Mesodermal cell (in vitro differentiated cells): ENCODE measurements around the gene NELFB.

Experiments used
- H3K27ac ChIP-seq: 2 replicates; pipeline ENCODE4 v1.7.0; 2013; ENCODE audit warnings: mild to moderate bottlenecking, low read depth, low read length, moderate library complexity; ENCODE audit not compliant: severe bottlenecking
- H3K36me3 ChIP-seq: 2 replicates; pipeline ENCODE4 v1.7.1; 2013; ENCODE audit warnings: mild to moderate bottlenecking, low read length, moderate library complexity; ENCODE audit not compliant: control insufficient read depth, insufficient read depth
- H3K4me1 ChIP-seq: one replicate; pipeline ENCODE4 v1.7.1; 2013; ENCODE audit warnings: mild to moderate bottlenecking, low read length; ENCODE audit not compliant: insufficient read depth, control insufficient read depth, poor library complexity, severe bottlenecking
- H3K4me3 ChIP-seq: 2 replicates; pipeline ENCODE4 v1.7.0; 2013; ENCODE audit warnings: low read length, control low read depth, mild to moderate bottlenecking; ENCODE audit not compliant: insufficient read depth, poor library complexity, severe bottlenecking; ENCODE audit errors: extremely low read depth
- H3K9me3 ChIP-seq: 2 replicates; pipeline ENCODE4 v1.7.1; 2013; ENCODE audit warnings: mild to moderate bottlenecking, low read length, moderate library complexity; ENCODE audit not compliant: control insufficient read depth
- WGBS, 2 experiments: methylation state at CpG; one replicate each; pipeline ENCODE4 v1.1.5; 2013; ENCODE audit warnings: missing lambda C conversion rate in 2 of 2; ENCODE audit not compliant: insufficient coverage in 2 of 2; 5-methylcytosine and 5-hydroxymethylcytosine counted together

The NELFB gene

GRCh38 chr9:137231372-137232039, 23.6 kb upstream of the NELFB start:
- H3K9me3 ChIP-seq: no peaks in the 10 kb centered on the region
- peaks cover 4% of the 10 kb centered on the region for H3K4me1 ChIP-seq
- H3K27ac ChIP-seq: no peak overlapping the region
- no peaks in the 10 kb centered on the region for H3K36me3 ChIP-seq
- 93% methylated on average over 20 to 21 of the region's 23 CpGs for WGBS, 2 experiments
- H3K4me3 ChIP-seq: no peak overlapping the region

DNA sequence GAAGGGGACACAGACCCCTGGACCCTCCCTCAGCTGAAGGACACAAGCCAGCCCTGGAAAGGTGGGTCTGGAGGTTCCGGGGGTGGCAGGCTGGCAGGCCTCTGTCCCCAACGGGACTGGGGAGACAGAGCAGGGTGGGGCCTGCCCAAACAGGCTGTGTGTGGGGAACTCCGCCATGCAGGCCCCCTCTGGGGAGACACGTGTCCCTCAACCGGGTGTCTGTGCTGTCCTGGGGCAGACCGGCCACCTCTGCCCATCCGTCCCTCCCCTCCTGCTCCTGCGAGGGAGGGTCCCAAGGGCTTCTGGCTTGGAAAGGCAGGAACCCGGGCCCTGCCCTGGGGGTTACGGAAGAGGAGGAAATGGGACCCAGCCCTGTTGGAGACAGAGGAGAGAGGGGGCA, 23.0 kb upstream of the NELFB start:
- no peaks in the 10 kb centered on the region for H3K36me3 ChIP-seq
- H3K27ac ChIP-seq: no peak overlapping the region
- H3K9me3 ChIP-seq: no peaks in the 10 kb centered on the region
- H3K4me1 ChIP-seq: peaks cover 9% of the 10 kb centered on the region
- no peak overlapping the region for H3K4me3 ChIP-seq
- 89 to 94% methylated on average over 7 to 9 of the region's 10 CpGs for WGBS, 2 experiments

DNA sequence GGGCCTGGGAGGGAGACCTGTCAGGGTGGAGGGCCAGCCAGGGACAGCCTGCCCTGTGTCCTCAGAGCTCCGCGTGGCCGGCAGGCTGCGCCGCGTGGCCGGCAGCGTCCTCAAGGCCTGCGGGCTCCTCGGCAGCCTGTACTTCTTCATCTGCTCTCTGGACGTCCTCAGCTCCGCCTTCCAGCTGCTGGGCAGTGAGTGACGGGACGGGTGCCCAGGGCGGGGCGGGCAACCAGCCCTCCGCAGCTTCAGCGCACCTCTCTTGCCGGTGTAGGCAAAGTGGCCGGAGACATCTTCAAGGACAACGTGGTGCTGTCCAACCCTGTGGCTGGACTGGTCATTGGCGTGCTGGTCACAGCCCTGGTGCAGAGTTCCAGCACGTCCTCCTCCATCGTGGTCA, 22.6 kb upstream of the NELFB start:
- no peaks in the 10 kb centered on the region for H3K36me3 ChIP-seq
- 90 to 92% methylated on average over 24 of the region's 24 CpGs for WGBS, 2 experiments
- no peak overlapping the region for H3K4me3 ChIP-seq
- no peaks in the 10 kb centered on the region for H3K9me3 ChIP-seq
- no peak overlapping the region for H3K27ac ChIP-seq
- H3K4me1 ChIP-seq: peaks cover 9% of the 10 kb centered on the region

DNA sequence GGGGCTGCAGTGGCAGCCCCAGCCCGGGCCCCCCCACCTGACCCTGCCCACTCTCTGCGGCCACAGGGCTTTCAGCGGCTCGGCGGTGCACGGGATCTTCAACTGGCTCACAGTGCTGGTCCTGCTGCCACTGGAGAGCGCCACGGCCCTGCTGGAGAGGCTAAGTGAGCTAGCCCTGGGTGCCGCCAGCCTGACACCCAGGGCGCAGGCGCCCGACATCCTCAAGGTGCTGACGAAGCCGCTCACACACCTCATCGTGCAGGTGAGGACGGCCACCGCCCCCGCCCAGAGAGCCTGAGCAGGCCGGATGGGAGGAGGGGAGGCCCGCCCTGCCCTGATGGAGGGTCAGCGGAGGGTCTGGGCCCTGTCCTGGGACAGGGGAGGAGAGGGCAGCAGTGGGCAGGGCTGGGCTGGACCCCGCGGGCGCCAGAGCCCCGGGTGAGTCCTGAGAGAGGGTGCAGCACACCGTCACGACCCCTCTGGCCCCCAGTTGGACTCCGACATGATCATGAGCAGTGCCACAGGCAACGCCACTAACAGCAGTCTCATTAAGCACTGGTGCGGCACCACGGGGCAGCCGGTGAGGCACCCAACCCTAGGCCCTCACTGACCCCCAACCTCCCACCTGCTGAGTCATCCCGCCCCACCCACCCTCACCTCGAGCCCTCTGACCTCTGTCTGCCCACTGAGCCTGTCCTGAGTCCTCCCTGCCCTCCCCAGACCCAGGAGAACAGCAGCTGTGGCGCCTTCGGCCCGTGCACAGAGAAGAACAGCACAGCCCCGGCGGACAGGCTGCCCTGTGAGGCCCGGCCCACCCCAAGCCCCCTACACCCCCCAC, 21.8 kb upstream of the NELFB start:
- Histone ChIP-seq H3K9me3 (no peaks in the 10 kb centered on the region), H3K4me3 (no peak overlapping the region), H3K36me3 (no peaks in the 10 kb centered on the region), H3K27ac (no peak overlapping the region), H3K4me1 (peaks cover 9% of the 10 kb centered on the region)
- WGBS, 2 experiments: 94% methylated on average over 25 to 35 of the region's 40 CpGs

DNA sequence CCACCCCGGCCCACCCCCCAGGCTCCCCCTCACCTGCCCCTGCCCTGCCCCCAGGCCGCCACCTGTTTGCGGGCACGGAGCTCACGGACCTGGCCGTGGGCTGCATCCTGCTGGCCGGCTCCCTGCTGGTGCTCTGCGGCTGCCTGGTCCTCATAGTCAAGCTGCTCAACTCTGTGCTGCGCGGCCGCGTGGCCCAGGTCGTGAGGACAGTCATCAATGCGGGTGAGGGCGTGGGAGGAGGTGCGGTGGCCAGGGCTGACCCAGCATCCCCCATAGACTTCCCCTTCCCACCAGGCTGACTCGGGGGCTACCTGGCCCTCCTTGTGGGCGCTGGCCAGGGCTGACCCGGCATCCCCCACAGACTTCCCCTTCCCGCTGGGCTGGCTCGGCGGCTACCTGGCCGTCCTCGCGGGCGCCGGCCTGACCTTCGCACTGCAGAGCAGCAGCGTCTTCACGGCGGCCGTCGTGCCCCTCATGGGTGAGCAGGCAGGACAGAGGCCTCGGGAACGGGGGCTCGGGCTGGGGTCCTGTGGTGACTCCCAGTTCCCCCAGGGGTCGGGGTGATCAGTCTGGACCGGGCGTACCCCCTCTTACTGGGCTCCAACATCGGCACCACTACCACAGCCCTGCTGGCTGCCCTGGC, 21.0 kb upstream of the NELFB start:
- H3K9me3 ChIP-seq: no peaks in the 10 kb centered on the region
- H3K36me3 ChIP-seq: no peaks in the 10 kb centered on the region
- no peak overlapping the region for H3K4me3 ChIP-seq
- peaks cover 9% of the 10 kb centered on the region for H3K4me1 ChIP-seq
- WGBS, 2 experiments: 89 to 92% methylated on average over 11 to 38 of the region's 40 CpGs
- no peak overlapping the region for H3K27ac ChIP-seq

DNA sequence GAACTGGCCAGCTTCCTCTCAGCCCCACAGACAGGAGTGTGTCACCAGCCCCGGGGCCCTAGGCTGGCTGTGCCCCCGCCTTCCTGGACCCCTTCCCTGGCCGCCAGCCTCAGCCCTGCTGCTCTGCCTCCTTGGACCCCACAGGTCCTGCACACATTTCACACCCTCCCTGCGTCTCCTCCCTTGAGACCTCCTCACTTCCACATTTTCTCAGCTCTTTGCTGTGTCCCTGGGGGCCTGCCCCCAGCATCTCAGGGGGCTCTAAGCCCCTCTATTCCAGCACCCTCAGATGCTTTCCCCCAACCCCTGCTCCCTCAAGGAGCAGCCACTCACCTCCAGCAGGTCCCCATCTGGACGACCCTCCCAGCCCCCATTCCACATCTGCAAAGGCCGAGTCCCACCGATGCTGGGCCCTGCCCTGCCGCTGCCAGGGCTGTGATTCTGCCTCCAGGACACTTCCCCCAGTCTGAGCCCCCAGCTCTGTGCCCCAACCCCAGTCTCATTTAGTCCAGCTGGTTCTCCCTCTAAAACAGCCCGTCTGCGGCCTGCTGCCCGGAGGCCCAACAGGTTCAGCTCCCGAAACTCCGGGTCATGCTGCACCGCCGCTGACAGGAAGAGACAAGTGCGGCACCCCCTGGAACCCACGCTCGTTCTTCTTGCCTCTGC, 20.2 kb upstream of the NELFB start:
- H3K4me1 ChIP-seq: peaks cover 6% of the 10 kb centered on the region
- no peak overlapping the region for H3K27ac ChIP-seq
- H3K36me3 ChIP-seq: no peaks in the 10 kb centered on the region
- H3K9me3 ChIP-seq: no peaks in the 10 kb centered on the region
- 83 to 87% methylated on average over 13 to 16 of the region's 18 CpGs for WGBS, 2 experiments
- no peak overlapping the region for H3K4me3 ChIP-seq

GRCh38 chr9:137235424-137236237, 19.5 kb upstream of the NELFB start:
- no peaks in the 10 kb centered on the region for H3K36me3 ChIP-seq
- H3K27ac ChIP-seq: no peak overlapping the region
- no peak overlapping the region for H3K4me3 ChIP-seq
- H3K4me1 ChIP-seq: peaks cover 5% of the 10 kb centered on the region
- no peaks in the 10 kb centered on the region for H3K9me3 ChIP-seq
- WGBS, 2 experiments: 84 to 88% methylated on average over 31 to 32 of the region's 35 CpGs

GRCh38 chr9:137236238-137236935, 18.7 kb upstream of the NELFB start:
- WGBS, 2 experiments: 34 to 39% methylated on average over 28 to 29 of the region's 31 CpGs
- Histone ChIP-seq H3K36me3 (no peaks in the 10 kb centered on the region), H3K27ac (no peak overlapping the region), H3K4me3 (no peak overlapping the region), H3K4me1 (peaks cover 5% of the 10 kb centered on the region), H3K9me3 (no peaks in the 10 kb centered on the region)

- Histone ChIP-seq H3K4me3 (no peak overlapping the region), H3K9me3 (no peaks in the 10 kb centered on the region), H3K4me1 (peaks cover 5% of the 10 kb centered on the region), H3K27ac (no peak overlapping the region), H3K36me3 (peaks cover 5% of the 10 kb centered on the region)
- 71 to 75% methylated on average over 9 to 10 of the region's 11 CpGs for WGBS, 2 experiments
Measured at GRCh38 chr9:137236936-137237421, 18.1 kb upstream of the NELFB start.
